MM.1S (cell line): Measurements from ENCODE around the gene SRPK2.

ENCODE experiments used
- DNase-seq: peaks from one replicate; pipeline ENCODE4 v3.0.0-alpha.2; 2015
- H2AFZ ChIP-seq: fragments of 300-600 bp; sonication (generic); 2 replicates; pipeline ENCODE4 v1.6.0; 2016; ENCODE audit warnings: antibody characterized with exemption, low read length
- H3F3A ChIP-seq: fragments of 300-600 bp; sonication (generic); 2 replicates; pipeline ENCODE4 v1.6.1; 2016; ENCODE audit warnings: mild to moderate bottlenecking, antibody characterized with exemption, low read length, moderate library complexity, mixed read lengths; ENCODE audit not compliant: insufficient read depth
- H3K27ac ChIP-seq: fragments of 300-600 bp; sonication (generic); 2 replicates; pipeline ENCODE4 v1.5.1; 2016; ENCODE audit warnings: mild to moderate bottlenecking, low read length
- H3K27me3 ChIP-seq: fragments of 300-600 bp; sonication (generic); replicated peaks from 2 replicates; pipeline ENCODE4 v1.6.0; 2016; ENCODE audit warnings: low read length; ENCODE audit not compliant: insufficient read depth
- H3K36me3 ChIP-seq: fragments of 300-600 bp; sonication (generic); replicated peaks from 2 replicates; pipeline ENCODE4 v1.6.1; 2016; ENCODE audit warnings: mild to moderate bottlenecking, low read length, mixed read lengths; ENCODE audit not compliant: insufficient read depth
- H3K4me1 ChIP-seq: fragments of 300-600 bp; sonication (generic); 2 replicates; pipeline ENCODE4 v1.6.1; 2016; ENCODE audit warnings: low read length, mixed read lengths
- H3K4me2 ChIP-seq: fragments of 300-600 bp; sonication (generic); 2 replicates; pipeline ENCODE4 v1.6.0; 2016; ENCODE audit warnings: low read depth, low read length
- H3K4me3 ChIP-seq: fragments of 300-600 bp; sonication (generic); 2 replicates; pipeline ENCODE4 v1.5.1; 2016; ENCODE audit warnings: low read length, mixed read lengths
- H3K79me2 ChIP-seq: fragments of 300-600 bp; sonication (generic); 2 replicates; pipeline ENCODE4 v1.6.1; 2016; ENCODE audit warnings: mixed run types, low read length, mixed read lengths
- H3K9ac ChIP-seq: fragments of 300-600 bp; sonication (generic); 2 replicates; pipeline ENCODE4 v1.6.1; 2016; ENCODE audit warnings: low read length, mixed read lengths
- H3K9me2 ChIP-seq: fragments of 300-600 bp; sonication (generic); replicated peaks from 2 replicates; pipeline ENCODE4 v1.6.1; 2016; ENCODE audit warnings: mild to moderate bottlenecking, low read length, mixed read lengths; ENCODE audit not compliant: insufficient read depth
- H3K9me3 ChIP-seq: fragments of 300-600 bp; sonication (generic); replicated peaks from 2 replicates; pipeline ENCODE4 v1.6.1; 2016; ENCODE audit warnings: mild to moderate bottlenecking, low read length, mixed read lengths; ENCODE audit not compliant: insufficient read depth
- H4K20me1 ChIP-seq: fragments of 300-600 bp; sonication (generic); 2 replicates; pipeline ENCODE4 v1.6.1; 2016; ENCODE audit warnings: mild to moderate bottlenecking, low read length, moderate library complexity, mixed read lengths; ENCODE audit not compliant: insufficient read depth
- EZH2 ChIP-seq: fragments of 300-600 bp; sonication (generic); optimal IDR thresholded peaks from 2 replicates; pipeline ENCODE3; 2017; ENCODE audit warnings: low read depth, mild to moderate bottlenecking, antibody characterized with exemption, low read length, mixed read lengths
- EZH2phosphoT487 ChIP-seq: fragments of 300-600 bp; sonication (generic); IDR thresholded peaks from 2 replicates; pipeline ENCODE4 v1.6.1; 2018; ENCODE audit warnings: antibody characterized with exemption, low read length
- TF ChIP-seq, protein P1 (sequence below): fragments of 300-600 bp; sonication (generic); IDR thresholded peaks from 2 replicates; pipeline ENCODE4 v1.5.1; 2016; ENCODE audit warnings: antibody characterized with exemption, low read length, mixed read lengths

The SRPK2 gene

DNA sequence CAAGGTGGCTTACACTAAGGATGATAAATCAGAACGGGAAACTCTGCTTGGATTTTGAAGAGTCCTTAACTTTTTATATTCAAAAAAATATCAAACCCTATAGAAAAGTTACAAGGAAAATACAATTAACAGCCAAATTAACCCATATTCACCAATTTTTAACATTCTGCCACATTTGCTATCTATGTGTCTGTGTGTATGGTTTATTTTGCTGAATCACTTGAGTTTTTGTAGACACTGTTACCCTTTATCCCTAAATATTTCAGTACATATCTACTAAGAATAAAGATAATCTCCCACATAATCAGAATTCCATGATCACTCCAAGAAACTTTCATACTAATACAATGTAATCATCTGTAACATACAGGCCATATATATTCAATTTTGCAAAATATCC, 1.2 kb upstream of the SRPK2 start:
- Histone ChIP-seq H3K9me3 (no peaks in the 10 kb centered on the region), H3F3A (peaks cover 5% of the 10 kb centered on the region; the same call in 1 of the 2 replicates), H3K4me1 (peaks cover 7% of the 10 kb centered on the region; the same call in 1 of the 2 replicates), H3K79me2 (peaks cover 29% of the 10 kb centered on the region), H3K4me2 (no peak overlapping the region), H3K27me3 (no peaks in the 10 kb centered on the region), H4K20me1 (no peaks in the 10 kb centered on the region), H3K9me2 (no peaks in the 10 kb centered on the region), H2AFZ (no peak overlapping the region), H3K9ac (no peak overlapping the region), H3K27ac (no peak overlapping the region), H3K36me3 (no peaks in the 10 kb centered on the region), H3K4me3 (no peak overlapping the region)
- TF ChIP-seq, protein P1, sequence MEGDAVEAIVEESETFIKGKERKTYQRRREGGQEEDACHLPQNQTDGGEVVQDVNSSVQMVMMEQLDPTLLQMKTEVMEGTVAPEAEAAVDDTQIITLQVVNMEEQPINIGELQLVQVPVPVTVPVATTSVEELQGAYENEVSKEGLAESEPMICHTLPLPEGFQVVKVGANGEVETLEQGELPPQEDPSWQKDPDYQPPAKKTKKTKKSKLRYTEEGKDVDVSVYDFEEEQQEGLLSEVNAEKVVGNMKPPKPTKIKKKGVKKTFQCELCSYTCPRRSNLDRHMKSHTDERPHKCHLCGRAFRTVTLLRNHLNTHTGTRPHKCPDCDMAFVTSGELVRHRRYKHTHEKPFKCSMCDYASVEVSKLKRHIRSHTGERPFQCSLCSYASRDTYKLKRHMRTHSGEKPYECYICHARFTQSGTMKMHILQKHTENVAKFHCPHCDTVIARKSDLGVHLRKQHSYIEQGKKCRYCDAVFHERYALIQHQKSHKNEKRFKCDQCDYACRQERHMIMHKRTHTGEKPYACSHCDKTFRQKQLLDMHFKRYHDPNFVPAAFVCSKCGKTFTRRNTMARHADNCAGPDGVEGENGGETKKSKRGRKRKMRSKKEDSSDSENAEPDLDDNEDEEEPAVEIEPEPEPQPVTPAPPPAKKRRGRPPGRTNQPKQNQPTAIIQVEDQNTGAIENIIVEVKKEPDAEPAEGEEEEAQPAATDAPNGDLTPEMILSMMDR = no peak
- TF ChIP-seq EZH2phosphoT487 (no peak), EZH2 (no peak)
- no peak for DNase-seq

DNA sequence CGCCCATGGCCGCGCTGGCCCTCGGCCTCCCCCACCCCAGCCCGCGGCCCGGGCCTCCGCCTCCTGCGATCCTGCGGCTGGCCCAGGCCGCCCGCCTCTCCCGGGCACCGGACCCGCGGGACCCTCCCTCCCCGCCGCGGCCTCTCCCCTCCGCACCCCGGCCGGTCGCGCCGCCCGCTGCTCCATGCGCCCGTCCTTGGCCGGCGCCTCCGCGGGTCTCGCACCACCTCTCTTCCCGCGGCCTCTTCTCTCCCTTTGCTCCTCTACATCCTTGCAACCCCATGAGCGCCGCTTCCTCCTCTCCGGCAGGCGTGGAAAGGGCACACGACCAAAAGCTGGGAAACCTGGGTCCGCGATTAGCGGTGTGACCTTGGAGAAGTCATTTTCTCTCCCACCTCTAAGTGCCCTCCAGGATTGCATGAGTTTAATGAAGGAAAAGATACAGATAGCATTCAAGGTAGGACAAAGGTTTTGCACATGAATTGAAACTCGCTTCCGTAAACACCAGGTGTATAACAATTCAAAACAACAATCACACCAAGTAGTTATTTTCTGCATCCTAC, 448 bp upstream of the SRPK2 start:
- Histone ChIP-seq H3F3A (peaks cover 5% of the 10 kb centered on the region; the same call in 1 of the 2 replicates), H3K4me2 (peak overlapping the region; percentile 81), H2AFZ (peak overlapping the region; percentile 84), H3K9me3 (no peaks in the 10 kb centered on the region), H3K27me3 (no peaks in the 10 kb centered on the region), H3K9ac (peak overlapping the region; percentile 49; the same call in 1 of the 2 replicates), H4K20me1 (no peaks in the 10 kb centered on the region), H3K4me1 (peaks cover 7% of the 10 kb centered on the region; the same call in 1 of the 2 replicates), H3K9me2 (no peaks in the 10 kb centered on the region), H3K27ac (no peak overlapping the region), H3K36me3 (no peaks in the 10 kb centered on the region), H3K4me3 (peak overlapping the region; percentile 72), H3K79me2 (peaks cover 36% of the 10 kb centered on the region)
- peak; percentile 26 for DNase-seq
- no peak for TF ChIP-seq EZH2
- TF ChIP-seq EZH2phosphoT487 = no peak
- TF ChIP-seq, protein P1 = no peak

DNA sequence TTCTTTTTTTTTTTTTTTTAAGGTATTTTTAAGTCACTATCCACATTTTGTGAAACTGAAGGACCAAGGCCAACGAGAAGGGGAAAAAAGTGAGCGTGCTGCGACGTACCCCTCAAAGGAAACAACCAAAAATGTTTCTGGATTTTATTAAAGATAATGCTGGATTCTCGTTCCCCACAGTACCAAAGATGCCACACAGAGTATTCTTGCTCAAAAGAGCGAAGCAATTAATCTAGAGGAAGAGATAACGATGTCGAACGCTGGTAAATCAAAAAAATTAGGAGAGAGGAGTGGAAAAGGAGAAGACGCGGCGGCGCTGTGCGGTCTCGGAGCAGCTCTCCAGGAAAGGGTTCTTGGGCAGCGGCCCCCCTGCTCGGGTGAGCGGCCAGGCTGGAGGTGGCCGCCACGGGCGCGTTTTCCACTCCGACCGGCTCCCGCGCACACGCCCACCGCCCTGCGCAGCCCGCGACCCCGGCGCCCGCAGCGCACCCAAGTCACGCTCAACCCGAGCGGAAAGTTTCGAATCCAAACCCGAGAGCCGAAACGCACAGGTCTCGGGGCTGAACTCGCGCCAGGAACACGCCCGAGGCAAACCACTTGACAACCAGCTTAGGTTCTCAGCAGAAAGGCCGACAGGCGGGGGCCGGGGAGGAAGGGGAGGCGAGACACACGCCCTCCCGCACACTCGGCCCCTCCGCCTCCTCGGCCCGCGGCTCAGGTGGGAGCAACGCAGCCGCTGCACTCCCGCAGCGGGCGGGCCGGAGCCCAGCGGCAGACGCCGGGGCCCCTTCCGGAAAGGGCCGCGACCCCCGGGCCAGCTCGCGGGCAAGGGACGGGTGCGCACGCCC, 989 bp downstream of the SRPK2 start:
- Histone ChIP-seq H3K27me3 (no peaks in the 10 kb centered on the region), H3K9me2 (no peaks in the 10 kb centered on the region), H3F3A (peaks cover 5% of the 10 kb centered on the region; the same call in 1 of the 2 replicates), H3K4me1 (peaks cover 7% of the 10 kb centered on the region; the same call in 1 of the 2 replicates), H3K4me3 (peak overlapping the region; percentile 66), H3K9me3 (no peaks in the 10 kb centered on the region), H2AFZ (peak overlapping the region; percentile 72), H3K4me2 (peak overlapping the region; percentile 54), H4K20me1 (no peaks in the 10 kb centered on the region), H3K27ac (no peak overlapping the region), H3K79me2 (peaks cover 47% of the 10 kb centered on the region), H3K36me3 (no peaks in the 10 kb centered on the region), H3K9ac (peak overlapping the region; percentile 54; the same call in 1 of the 2 replicates)
- DNase-seq = peak; percentile 73
- TF ChIP-seq, protein P1 = no peak
- TF ChIP-seq EZH2 (no peak), EZH2phosphoT487 (no peak)
